ENCODE data around the gene SCN5A.

SCN5A gene

DNA sequence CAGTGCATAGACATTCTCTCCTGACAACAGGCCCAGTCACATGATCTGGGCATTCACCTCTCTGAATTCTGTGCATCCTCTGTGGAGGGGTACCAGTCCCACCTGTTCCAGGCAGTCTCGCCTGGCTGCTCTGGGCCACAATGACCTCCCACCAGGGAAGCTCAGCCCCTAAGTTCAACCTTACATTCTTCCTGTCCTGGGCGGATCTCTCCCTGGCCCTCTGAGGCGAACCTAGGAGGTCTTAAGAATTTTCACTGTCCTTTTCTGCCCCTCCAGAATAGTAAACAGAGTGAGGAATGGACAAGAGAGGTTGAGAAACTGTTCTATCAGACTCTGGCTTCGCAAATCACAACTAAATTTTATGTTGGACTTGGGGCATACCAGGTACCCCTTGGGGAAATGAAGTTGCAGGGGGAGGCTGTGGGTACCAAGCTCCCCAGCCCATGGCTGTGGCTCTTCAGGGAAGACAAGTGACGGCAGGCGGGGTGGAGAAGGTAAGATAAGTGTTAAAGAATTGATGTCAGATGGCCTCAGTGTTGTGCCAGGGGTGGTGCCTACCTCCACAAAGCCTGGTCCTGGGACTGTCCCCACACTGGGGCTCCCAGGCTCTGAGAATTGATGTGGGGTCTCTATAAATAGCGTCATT lies 5.3 kb downstream of the SCN5A start:
- POLR2A ChIA-PET: no interaction called here
- CTCF ChIA-PET: interaction anchor here (1.4 to 1.7 kb wide), 3 partner anchors 9 to 123 kb away, joined by 3 read pairs; no protein-coding TSS in a partner anchor
- Histone ChIP-seq H3K4me1 (ENCODE audit: control extremely low read depth in 1 of 4, control insufficient read depth in 4 of 4, insufficient read depth in 4 of 4, low read length in 3 of 4) (peaks cover 0 to 6% (median 4%) of the 10 kb centered on the region in 4 experiments), H3K36me3 (ENCODE audit: control insufficient read depth in 4 of 4, insufficient read depth in 4 of 4, low read length in 3 of 4) (no peaks in the 10 kb centered on the region), H3K4me3 (ENCODE audit: control insufficient read depth in 1 of 7, extremely low read depth in 1 of 7, insufficient read depth in 4 of 7, low read depth in 2 of 7, low read length in 6 of 7) (no peak overlapping the region), H3K27ac (ENCODE audit: insufficient read depth in 1 of 2, low read depth in 1 of 2, low read length in 2 of 2, poor library complexity in 1 of 2, severe bottlenecking in 2 of 2) (no peak overlapping the region), H3K27me3 (replicated peaks in 2 of 5; ENCODE audit: control insufficient read depth in 4 of 5, insufficient read depth in 5 of 5, low read length in 4 of 5) (peaks cover 0 to 25% (median 21%) of the 10 kb centered on the region in 5 experiments), H3K9me3 (ENCODE audit: control extremely low read depth in 1 of 5, control insufficient read depth in 4 of 5, insufficient read depth in 2 of 5, low read depth in 1 of 5, low read length in 4 of 5) (no peaks in the 10 kb centered on the region)
- 95% methylated on average over 3 of the region's 7 CpGs for WGBS (ENCODE audit: insufficient coverage)
- DNase-seq: no peak

DNA sequence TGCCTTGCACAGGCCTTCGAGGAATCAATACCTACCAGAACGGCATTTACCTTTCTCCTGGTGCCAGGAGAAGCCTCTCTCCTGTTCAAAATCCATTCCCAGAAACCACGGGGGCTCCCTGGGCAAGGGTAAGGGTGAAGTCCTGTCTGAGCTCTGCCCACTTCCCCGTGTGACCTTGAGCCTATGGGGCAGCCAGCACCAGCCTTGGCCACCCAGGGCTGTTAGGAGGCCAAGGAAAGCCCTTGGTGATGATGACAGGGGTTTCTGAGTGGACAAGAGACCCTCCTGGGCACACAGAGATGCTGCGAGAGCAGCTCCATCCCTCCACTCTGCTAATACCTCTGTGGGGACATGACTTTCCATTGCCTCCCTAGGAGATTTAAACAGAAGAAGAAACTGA lies 5.9 kb downstream of the SCN5A start:
- H3K27ac ChIP-seq (ENCODE audit: insufficient read depth in 1 of 2, low read depth in 1 of 2, low read length in 2 of 2, poor library complexity in 1 of 2, severe bottlenecking in 2 of 2): no peak overlapping the region

DNA sequence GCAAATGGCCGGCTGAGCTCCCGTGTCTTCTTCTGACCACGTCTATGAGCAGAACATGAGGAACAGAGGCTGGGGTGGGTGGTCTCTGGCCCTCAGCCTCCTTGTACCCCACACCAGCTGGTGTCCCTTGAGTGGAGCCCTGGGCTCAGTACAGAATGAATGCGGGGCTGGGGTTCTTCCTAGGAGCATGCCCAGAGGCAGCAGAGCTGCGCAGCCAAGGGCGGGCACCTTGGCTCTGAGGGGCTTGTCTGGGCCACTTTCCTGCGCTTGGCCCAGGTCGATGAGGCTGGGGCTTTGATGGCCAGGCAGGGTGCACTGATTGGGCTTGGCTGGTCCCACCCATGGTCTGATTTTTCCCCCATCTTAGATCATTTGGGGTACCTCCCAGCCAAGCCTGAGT lies 6.4 kb downstream of the SCN5A start:
- DNase-seq: no peak
- Histone ChIP-seq H3K36me3 (ENCODE audit: control insufficient read depth in 4 of 4, insufficient read depth in 4 of 4, low read length in 3 of 4) (no peaks in the 10 kb centered on the region), H3K4me3 (ENCODE audit: control insufficient read depth in 1 of 7, extremely low read depth in 1 of 7, insufficient read depth in 4 of 7, low read depth in 2 of 7, low read length in 6 of 7) (no peak overlapping the region), H3K4me1 (ENCODE audit: control extremely low read depth in 1 of 4, control insufficient read depth in 4 of 4, insufficient read depth in 4 of 4, low read length in 3 of 4) (no peaks in the 10 kb centered on the region), H3K27me3 (replicated peaks in 2 of 5; ENCODE audit: control insufficient read depth in 4 of 5, insufficient read depth in 5 of 5, low read length in 4 of 5) (peaks cover 0 to 14% (median 12%) of the 10 kb centered on the region in 5 experiments), H3K27ac (ENCODE audit: insufficient read depth in 1 of 2, low read depth in 1 of 2, low read length in 2 of 2, poor library complexity in 1 of 2, severe bottlenecking in 2 of 2) (no peak overlapping the region), H3K9me3 (ENCODE audit: control extremely low read depth in 1 of 5, control insufficient read depth in 4 of 5, insufficient read depth in 2 of 5, low read depth in 1 of 5, low read length in 4 of 5) (no peaks in the 10 kb centered on the region)
- POLR2A ChIA-PET: no interaction called here
- WGBS (ENCODE audit: insufficient coverage): 98% methylated on average over 7 of the region's 8 CpGs
- CTCF ChIA-PET: interaction anchor here (1.4 to 2.2 kb wide), 3 partner anchors 10 to 201 kb away, joined by 3 to 5 read pairs (median 3); no protein-coding TSS in a partner anchor

More for the DNA sequence above, 5.9 kb downstream of the SCN5A start:
- H3K36me3 ChIP-seq (ENCODE audit: control insufficient read depth in 4 of 4, insufficient read depth in 4 of 4, low read length in 3 of 4): no peaks in the 10 kb centered on the region
- H3K27me3 ChIP-seq (replicated peaks in 2 of 5; ENCODE audit: control insufficient read depth in 4 of 5, insufficient read depth in 5 of 5, low read length in 4 of 5): peaks cover 0 to 19% (median 17%) of the 10 kb centered on the region in 5 experiments
- CTCF ChIA-PET: interaction anchor here (1.4 to 1.7 kb wide), 2 partner anchors 10 to 122 kb away, joined by 3 read pairs; no protein-coding TSS in a partner anchor
- H3K9me3 ChIP-seq (ENCODE audit: control extremely low read depth in 1 of 5, control insufficient read depth in 4 of 5, insufficient read depth in 2 of 5, low read depth in 1 of 5, low read length in 4 of 5): no peaks in the 10 kb centered on the region
- no peak overlapping the region for H3K4me3 ChIP-seq (ENCODE audit: control insufficient read depth in 1 of 7, extremely low read depth in 1 of 7, insufficient read depth in 4 of 7, low read depth in 2 of 7, low read length in 6 of 7)
- DNase-seq: no peak
- H3K4me1 ChIP-seq (ENCODE audit: control extremely low read depth in 1 of 4, control insufficient read depth in 4 of 4, insufficient read depth in 4 of 4, low read length in 3 of 4): peaks cover 0 to under 1% (median under 1%) of the 10 kb centered on the region in 4 experiments
- POLR2A ChIA-PET: no interaction called here
- WGBS (ENCODE audit: insufficient coverage): 96% methylated on average over 5 of the region's 5 CpGs

DNA sequence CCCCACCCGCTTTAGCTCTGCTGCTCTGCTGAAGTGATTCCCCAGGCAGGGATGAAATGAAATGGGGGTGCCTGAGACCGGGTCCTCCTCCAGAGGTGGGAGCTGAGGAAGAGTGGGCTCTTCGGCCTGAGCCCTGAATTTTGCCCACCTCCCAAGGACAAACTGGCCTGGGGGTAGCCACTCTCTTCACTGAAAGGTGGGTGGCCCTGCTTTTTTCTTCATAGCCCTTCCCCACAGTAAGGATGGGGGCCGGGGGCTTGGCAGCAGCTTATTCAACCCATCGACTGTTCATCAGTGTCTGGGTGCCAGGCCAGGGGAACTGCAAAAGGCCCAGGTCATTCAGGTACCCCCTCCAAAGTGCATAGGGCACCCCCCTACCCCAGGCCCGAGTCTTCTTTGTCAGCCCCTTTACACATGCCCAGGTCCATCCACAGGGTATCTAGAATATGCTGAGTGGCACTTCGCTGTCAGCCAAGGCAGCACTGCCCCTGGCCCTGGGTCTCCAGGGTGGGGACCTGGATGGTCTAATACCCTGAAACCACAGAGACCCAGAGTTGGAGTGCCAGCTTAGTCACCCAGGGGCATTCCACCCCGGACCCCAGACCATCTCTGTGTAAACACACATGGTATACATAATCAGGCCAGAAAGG lies 7.9 kb downstream of the SCN5A start:
- DNase-seq: no peak
- Histone ChIP-seq H3K27me3 (replicated peaks in 2 of 5; ENCODE audit: control insufficient read depth in 4 of 5, insufficient read depth in 5 of 5, low read length in 4 of 5) (peaks cover 0 to 9% (median 0%) of the 10 kb centered on the region in 5 experiments), H3K27ac (ENCODE audit: insufficient read depth in 1 of 2, low read depth in 1 of 2, low read length in 2 of 2, poor library complexity in 1 of 2, severe bottlenecking in 2 of 2) (no peak overlapping the region), H3K4me1 (ENCODE audit: control extremely low read depth in 1 of 4, control insufficient read depth in 4 of 4, insufficient read depth in 4 of 4, low read length in 3 of 4) (no peaks in the 10 kb centered on the region), H3K36me3 (ENCODE audit: control insufficient read depth in 4 of 4, insufficient read depth in 4 of 4, low read length in 3 of 4) (no peaks in the 10 kb centered on the region), H3K9me3 (ENCODE audit: control extremely low read depth in 1 of 5, control insufficient read depth in 4 of 5, insufficient read depth in 2 of 5, low read depth in 1 of 5, low read length in 4 of 5) (no peaks in the 10 kb centered on the region), H3K4me3 (ENCODE audit: control insufficient read depth in 1 of 7, extremely low read depth in 1 of 7, insufficient read depth in 4 of 7, low read depth in 2 of 7, low read length in 6 of 7) (no peak overlapping the region)
- WGBS (ENCODE audit: insufficient coverage): 96% methylated on average over 6 of the region's 8 CpGs
- POLR2A ChIA-PET: no interaction called here
- CTCF ChIA-PET: interaction anchor here (1.6 to 2.2 kb wide), 2 partner anchors 120 to 202 kb away, joined by 5 to 6 read pairs; no protein-coding TSS in a partner anchor

DNA sequence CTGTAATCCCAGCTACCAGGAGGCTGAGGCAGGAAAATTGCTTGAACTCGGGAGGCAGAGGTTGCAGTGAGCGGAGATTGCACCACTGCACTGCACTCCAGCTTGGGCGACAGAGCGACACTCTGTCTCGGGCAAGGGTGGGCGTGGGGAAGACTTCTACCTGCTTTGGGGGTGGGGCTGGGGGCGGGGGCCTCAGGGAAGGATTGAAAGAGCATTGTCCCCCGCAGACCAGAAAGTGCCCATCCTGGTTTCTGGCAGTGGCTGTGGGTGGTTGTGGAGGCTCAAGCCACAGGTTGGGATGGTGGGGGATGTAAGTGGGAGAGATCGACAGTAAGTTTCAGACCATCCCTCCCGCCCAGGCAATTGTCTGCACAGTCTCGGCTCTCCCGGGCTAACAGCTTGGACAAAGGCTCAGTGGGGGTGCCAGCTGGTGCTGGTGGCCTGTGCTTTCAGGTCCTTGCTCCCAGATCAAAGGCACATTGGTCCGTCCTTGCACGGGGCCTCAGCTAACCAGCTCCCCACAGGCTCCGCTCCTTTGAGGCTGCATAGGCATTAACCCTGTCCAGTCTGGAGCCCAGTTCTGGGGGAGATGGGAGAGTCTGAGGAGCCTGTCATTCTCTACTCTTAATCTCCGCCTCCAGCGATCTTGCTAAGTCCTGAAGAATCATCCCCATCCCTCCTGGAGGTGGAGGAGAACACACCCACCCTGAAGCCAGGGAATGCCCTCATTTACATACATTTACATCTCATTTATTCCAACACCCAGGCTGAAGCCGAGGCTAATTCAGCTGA lies 8.6 kb downstream of the SCN5A start:
- CTCF ChIA-PET: interaction anchor here (1.6 to 2.2 kb wide), 2 partner anchors 119 to 203 kb away, joined by 5 to 6 read pairs; no protein-coding TSS in a partner anchor
- 73% methylated on average over 10 of the region's 18 CpGs for WGBS (ENCODE audit: insufficient coverage)
- no peaks in the 10 kb centered on the region for H3K4me1 ChIP-seq (ENCODE audit: control extremely low read depth in 1 of 4, control insufficient read depth in 4 of 4, insufficient read depth in 4 of 4, low read length in 3 of 4)

DNA sequence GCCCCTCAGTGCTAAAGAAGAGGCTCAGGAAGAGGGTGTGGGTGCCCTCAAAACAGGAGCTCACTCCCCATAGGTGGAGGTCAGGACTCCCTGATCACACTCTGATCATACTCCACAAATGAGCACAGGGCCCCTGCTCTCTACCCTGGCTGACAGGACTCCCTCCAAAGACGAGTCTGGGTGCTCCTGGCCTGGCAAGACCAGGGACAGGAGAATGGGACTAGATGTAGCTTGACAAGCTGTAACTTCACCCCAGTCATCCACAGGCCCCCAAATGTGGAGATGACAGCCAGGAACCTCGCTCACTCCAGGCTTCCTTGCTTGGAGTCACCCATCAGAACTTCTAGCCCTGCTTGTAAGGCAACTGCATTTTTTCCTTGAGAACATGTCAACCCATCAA lies 11.1 kb downstream of the SCN5A start:
- no peak overlapping the region for H3K27ac ChIP-seq (ENCODE audit: insufficient read depth in 1 of 2, low read depth in 1 of 2, low read length in 2 of 2, poor library complexity in 1 of 2, severe bottlenecking in 2 of 2)
- CTCF ChIA-PET: interaction anchor here (1.0 kb wide), 1 partner anchor 13 kb away, joined by 3 read pairs; no protein-coding TSS in a partner anchor
- POLR2A ChIA-PET: no interaction called here
- no peak overlapping the region for H3K4me3 ChIP-seq (ENCODE audit: control insufficient read depth in 1 of 7, extremely low read depth in 1 of 7, insufficient read depth in 4 of 7, low read depth in 2 of 7, low read length in 6 of 7)
- H3K4me1 ChIP-seq (ENCODE audit: control extremely low read depth in 1 of 4, control insufficient read depth in 4 of 4, insufficient read depth in 4 of 4, low read length in 3 of 4): peaks cover 0 to 3% (median 0%) of the 10 kb centered on the region in 4 experiments
- no peaks in the 10 kb centered on the region for H3K36me3 ChIP-seq (ENCODE audit: control insufficient read depth in 4 of 4, insufficient read depth in 4 of 4, low read length in 3 of 4)
- H3K27me3 ChIP-seq (replicated peaks in 2 of 5; ENCODE audit: control insufficient read depth in 4 of 5, insufficient read depth in 5 of 5, low read length in 4 of 5): peaks cover 0 to 8% (median 2%) of the 10 kb centered on the region in 5 experiments
- H3K9me3 ChIP-seq (ENCODE audit: control extremely low read depth in 1 of 5, control insufficient read depth in 4 of 5, insufficient read depth in 2 of 5, low read depth in 1 of 5, low read length in 4 of 5): no peaks in the 10 kb centered on the region
- 91% methylated on average over 1 of the region's 2 CpGs for WGBS (ENCODE audit: insufficient coverage)
- DNase-seq: no peak

More for the DNA sequence above, 8.6 kb downstream of the SCN5A start:
- no peak overlapping the region for H3K4me3 ChIP-seq (ENCODE audit: control insufficient read depth in 1 of 7, extremely low read depth in 1 of 7, insufficient read depth in 4 of 7, low read depth in 2 of 7, low read length in 6 of 7)
- H3K27ac ChIP-seq (ENCODE audit: insufficient read depth in 1 of 2, low read depth in 1 of 2, low read length in 2 of 2, poor library complexity in 1 of 2, severe bottlenecking in 2 of 2): no peak overlapping the region
- H3K9me3 ChIP-seq (ENCODE audit: control extremely low read depth in 1 of 5, control insufficient read depth in 4 of 5, insufficient read depth in 2 of 5, low read depth in 1 of 5, low read length in 4 of 5): no peaks in the 10 kb centered on the region
- DNase-seq: no peak
- peaks cover 0 to 10% (median 0%) of the 10 kb centered on the region in 5 experiments for H3K27me3 ChIP-seq (replicated peaks in 2 of 5; ENCODE audit: control insufficient read depth in 4 of 5, insufficient read depth in 5 of 5, low read length in 4 of 5)
- H3K36me3 ChIP-seq (ENCODE audit: control insufficient read depth in 4 of 4, insufficient read depth in 4 of 4, low read length in 3 of 4): no peaks in the 10 kb centered on the region
- POLR2A ChIA-PET: no interaction called here

All from common myeloid progenitor, CD34-positive (primary cell).